Measurements from ENCODE around the gene FCHO1. TPM values are rescaled to one million over a fixed set of nuclear protein-coding genes. Genes with fewer than 3 reads are reported as not detected.

FCHO1 gene
- total RNA-seq, 1 donor from 2014 or later, result not detected

Other genes with a start within 250 kb of the FCHO1 start
- 143 TPM for gene PGLS, start 239.8 kb upstream of the FCHO1 start, total RNA-seq
- 95.4 TPM for gene COLGALT1, start 195.8 kb upstream of the FCHO1 start, total RNA-seq
- gene UNC13A, start 63.1 kb upstream of the FCHO1 start, total RNA-seq, result 2.2 TPM
- 111 TPM for gene MAP1S, start 32.0 kb upstream of the FCHO1 start, total RNA-seq
- gene B3GNT3, start 43.7 kb downstream of the FCHO1 start, total RNA-seq, result 0.64 TPM
- gene INSL3, start 70.0 kb downstream of the FCHO1 start, total RNA-seq, result not detected
- 28.1 TPM for gene JAK3, start 96.5 kb downstream of the FCHO1 start, total RNA-seq
- 2,481 TPM for gene RPL18A, start 108.4 kb downstream of the FCHO1 start, total RNA-seq
- gene SLC5A5, start 120.5 kb downstream of the FCHO1 start, total RNA-seq, result not detected
- gene CCDC124, start 181.5 kb downstream of the FCHO1 start, total RNA-seq, result 43.3 TPM
- gene KCNN1, start 215.6 kb downstream of the FCHO1 start, total RNA-seq, result not detected

Measured in ascending aorta (tissue), 1 donor.